ENCODE data around the gene SMOC2.

SMOC2 gene

GRCh38 chr6:168581236-168581635 is 140.3 kb downstream of the SMOC2 start:
- DNase-seq = no peak

GRCh38 chr6:168581706-168582105 is 140.7 kb downstream of the SMOC2 start:
- DNase-seq = no peak

GRCh38 chr6:168582571-168582981 is 141.6 kb downstream of the SMOC2 start:
- DNase-seq = no peak

GRCh38 chr6:168583126-168583525 is 142.1 kb downstream of the SMOC2 start:
- DNase-seq = no peak

GRCh38 chr6:168583821-168584220 is 142.8 kb downstream of the SMOC2 start:
- no peak for DNase-seq

- DNase-seq = no peak
These were observed 143.3 kb downstream of the SMOC2 start for GRCh38 chr6:168584249-168584648.

GRCh38 chr6:168584671-168585070 is 143.7 kb downstream of the SMOC2 start:
- no peak for DNase-seq

GRCh38 chr6:168585441-168585840 is 144.5 kb downstream of the SMOC2 start:
- DNase-seq = no peak

GRCh38 chr6:168589275-168589674 is 148.3 kb downstream of the SMOC2 start:
- DNase-seq = no peak

- no peak for DNase-seq
These were observed 149.4 kb downstream of the SMOC2 start for GRCh38 chr6:168590406-168590805.

- DNase-seq = no peak
These were observed 155.4 kb downstream of the SMOC2 start for GRCh38 chr6:168596344-168596743.

GRCh38 chr6:168597471-168597875 is 156.5 kb downstream of the SMOC2 start:
- DNase-seq = no peak

- no peak for DNase-seq
These were observed 157.5 kb downstream of the SMOC2 start for GRCh38 chr6:168598251-168599117.

GRCh38 chr6:168599118-168599494 is 158.1 kb downstream of the SMOC2 start:
- DNase-seq = no peak

- DNase-seq = no peak
These were observed 158.9 kb downstream of the SMOC2 start for GRCh38 chr6:168599769-168600330.

GRCh38 chr6:168600381-168600780 is 159.4 kb downstream of the SMOC2 start:
- DNase-seq = no peak

GRCh38 chr6:168601111-168601510 is 160.1 kb downstream of the SMOC2 start:
- no peak for DNase-seq

GRCh38 chr6:168601546-168601945 is 160.6 kb downstream of the SMOC2 start:
- DNase-seq = no peak

GRCh38 chr6:168602576-168602975 is 161.6 kb downstream of the SMOC2 start:
- DNase-seq = no peak

GRCh38 chr6:168603234-168603633 is 162.2 kb downstream of the SMOC2 start:
- no peak for DNase-seq

GRCh38 chr6:168605964-168606363 is 165.0 kb downstream of the SMOC2 start:
- no peak for DNase-seq

- no peak for DNase-seq
These were observed 165.7 kb downstream of the SMOC2 start for GRCh38 chr6:168606722-168607121.

GRCh38 chr6:168607272-168608112 is 166.5 kb downstream of the SMOC2 start:
- no peak for DNase-seq

- DNase-seq = no peak
These were observed 167.1 kb downstream of the SMOC2 start for GRCh38 chr6:168608113-168608400.
